Urinary bladder (tissue), 4 donors: Measurements from ENCODE around the gene S100A10. TPM values are rescaled to one million over a fixed set of nuclear protein-coding genes. Genes with fewer than 3 reads are reported as not detected.

Source experiments
- DNase-seq: peaks from one replicate; pipeline ENCODE4 v3.0.0-alpha.2; 2015; ENCODE audit errors: extremely low spot score
- H3K27ac ChIP-seq: one replicate; pipeline ENCODE4 v1.5.1; 2013; ENCODE audit warnings: low read depth, mild to moderate bottlenecking, moderate library complexity
- H3K36me3 ChIP-seq: one replicate; pipeline ENCODE4 v1.6.1; 2013; ENCODE audit warnings: mild to moderate bottlenecking, moderate library complexity; ENCODE audit not compliant: insufficient read depth
- H3K4me1 ChIP-seq: one replicate; pipeline ENCODE4 v1.6.1; 2013; ENCODE audit warnings: mild to moderate bottlenecking, moderate library complexity; ENCODE audit not compliant: insufficient read depth
- H3K4me3 ChIP-seq: one replicate; pipeline ENCODE4 v1.5.1; 2013; ENCODE audit warnings: low read depth, low read length
- WGBS: extraction: QIAGEN DNeasy Blood & Tissue Kit; methylation state at CpG from one replicate; pipeline ENCODE4 v1.1.7; 2013; 5-methylcytosine and 5-hydroxymethylcytosine counted together
- polyA plus RNA-seq: library from polyadenylated mRNA; stranded (reverse); fragments of 200-250 nt; gene quantifications from one replicate; pipeline ENCODE4 v1.2.3, GENCODE V29; 2013
- total RNA-seq: library from RNA; depleted of rRNA; stranded (reverse); fragments of >200 nt; gene quantifications from one replicate; pipeline ENCODE4 v1.2.3, GENCODE V29; 2014
- donor health status: healthy with polysubstance abuse.
- donor health status: healthy.

The S100A10 gene
- total and polyA plus RNA-seq, 2 donors = 116 to 246 TPM

DNA sequence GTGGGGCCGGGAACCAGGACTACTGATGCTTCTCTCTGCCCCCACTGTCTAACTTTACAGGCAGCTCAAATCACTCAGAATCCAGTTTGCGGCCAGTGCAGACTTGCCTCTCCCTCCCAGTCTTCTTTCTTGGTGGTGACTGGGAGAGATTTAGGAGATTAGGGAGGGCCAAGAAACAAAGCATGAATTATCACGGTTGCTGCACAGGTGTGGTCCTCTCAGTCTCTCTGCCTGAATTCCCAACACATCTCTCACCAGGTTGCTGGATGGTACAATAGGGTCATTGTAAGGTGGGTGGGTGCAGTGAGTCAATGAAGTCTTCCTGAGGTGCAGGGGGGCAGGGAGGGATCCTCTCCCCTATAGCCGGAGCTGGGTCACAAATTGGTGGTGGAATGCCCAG is 30.6 kb upstream of the S100A10 start:
- 74% methylated on average over 4 of the region's 4 CpGs for WGBS
- H3K4me3 ChIP-seq = no peak overlapping the region

DNA sequence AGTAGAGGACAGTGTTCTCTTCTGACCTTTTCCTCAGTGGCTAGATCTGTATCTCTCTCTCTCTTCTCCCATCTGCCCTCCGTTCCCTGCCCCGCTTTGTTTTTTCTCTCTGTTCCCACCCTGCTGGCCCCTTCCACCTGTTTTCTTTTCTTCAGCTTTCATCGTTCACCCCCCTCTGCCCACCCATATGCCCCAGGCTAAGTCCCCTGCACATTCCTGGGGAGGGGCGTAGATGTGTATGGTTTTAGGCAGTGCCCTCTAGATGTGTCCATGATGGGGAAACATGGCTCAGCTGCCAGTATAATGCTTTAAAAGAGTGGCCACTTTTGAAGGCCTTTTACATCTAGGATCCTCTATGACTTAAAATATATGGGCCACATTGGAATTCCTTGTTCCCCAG is 29.6 kb upstream of the S100A10 start:
- Histone ChIP-seq H3K27ac (no peak overlapping the region), H3K36me3 (no peaks in the 10 kb centered on the region), H3K4me3 (no peak overlapping the region), H3K4me1 (no peaks in the 10 kb centered on the region)
- no peak for DNase-seq
- 87% methylated on average over 4 of the region's 4 CpGs for WGBS

More for the DNA sequence above, 30.6 kb upstream of the S100A10 start:
- Histone ChIP-seq H3K36me3 (no peaks in the 10 kb centered on the region), H3K4me1 (no peaks in the 10 kb centered on the region), H3K27ac (no peak overlapping the region)
- DNase-seq = no peak

DNA sequence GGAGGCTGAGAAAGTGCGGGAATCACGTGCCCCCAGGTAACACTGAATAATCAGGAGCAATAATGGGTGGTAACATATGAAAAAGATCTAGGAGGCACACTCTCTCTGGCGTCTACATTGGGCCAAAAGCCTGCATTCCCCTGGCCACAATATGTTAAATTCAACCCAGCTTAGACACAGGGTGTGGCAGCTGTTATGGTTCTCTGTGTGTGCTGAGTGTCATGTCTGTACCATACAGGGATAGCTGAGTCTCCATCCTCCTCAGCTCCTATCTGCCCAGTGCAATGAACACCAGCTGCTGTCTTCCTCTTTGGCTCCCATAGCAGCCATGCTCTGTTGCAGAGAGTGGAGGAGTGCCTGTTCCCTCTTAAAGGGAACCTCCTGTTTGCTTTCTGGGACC is 28.8 kb upstream of the S100A10 start:
- no peak overlapping the region for H3K4me3 ChIP-seq
- DNase-seq = no peak
- 66% methylated on average over 3 of the region's 3 CpGs for WGBS
- H3K27ac ChIP-seq = no peak overlapping the region
- no peaks in the 10 kb centered on the region for H3K36me3 ChIP-seq
- no peaks in the 10 kb centered on the region for H3K4me1 ChIP-seq

DNA sequence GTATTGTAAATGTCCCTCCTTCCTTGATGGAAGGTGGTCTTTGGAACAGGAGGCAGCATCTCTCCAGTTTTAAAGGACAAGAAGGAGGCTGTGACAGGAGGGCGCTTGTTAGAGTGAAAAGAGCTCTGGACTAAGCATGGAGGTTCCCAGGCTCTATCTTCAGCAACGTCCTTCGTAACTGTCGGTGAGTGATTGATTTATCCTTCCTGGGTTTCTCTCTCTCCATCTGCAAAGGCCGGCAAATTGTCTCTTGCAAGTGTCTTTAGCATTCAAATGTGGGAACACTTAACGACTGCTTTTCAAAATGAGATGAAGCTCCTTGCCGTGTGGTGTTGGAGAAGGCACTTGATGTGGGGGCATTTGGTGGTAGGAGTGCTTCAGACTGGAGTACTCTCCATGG is 27.9 kb upstream of the S100A10 start:
- DNase-seq = no peak
- no peak overlapping the region for H3K4me3 ChIP-seq
- H3K4me1 ChIP-seq = no peaks in the 10 kb centered on the region
- no peak overlapping the region for H3K27ac ChIP-seq
- 81% methylated on average over 7 of the region's 7 CpGs for WGBS
- no peaks in the 10 kb centered on the region for H3K36me3 ChIP-seq

DNA sequence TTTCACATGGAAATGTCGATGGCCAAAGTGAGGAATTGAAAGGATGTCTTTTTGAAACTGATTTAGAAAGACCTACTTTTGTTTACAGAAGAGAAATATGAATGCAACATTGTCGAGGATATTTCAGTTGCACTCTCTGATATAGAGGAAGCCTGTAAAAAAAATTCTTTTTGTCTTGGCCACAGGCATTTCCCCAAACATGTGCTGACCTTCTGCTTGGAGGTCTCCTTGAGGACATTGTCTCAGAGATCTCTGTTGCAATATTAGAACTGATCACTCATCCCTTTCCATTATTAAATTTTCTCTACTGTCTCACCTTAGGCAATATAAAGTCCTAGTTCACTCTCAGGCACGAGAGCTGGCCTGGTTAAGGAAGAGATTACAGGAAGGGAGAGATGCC is 27.2 kb upstream of the S100A10 start:
- DNase-seq = no peak
- no peaks in the 10 kb centered on the region for H3K4me1 ChIP-seq
- no peak overlapping the region for H3K4me3 ChIP-seq
- H3K27ac ChIP-seq = no peak overlapping the region
- WGBS = 67% methylated on average over 3 of the region's 3 CpGs
- H3K36me3 ChIP-seq = no peaks in the 10 kb centered on the region

DNA sequence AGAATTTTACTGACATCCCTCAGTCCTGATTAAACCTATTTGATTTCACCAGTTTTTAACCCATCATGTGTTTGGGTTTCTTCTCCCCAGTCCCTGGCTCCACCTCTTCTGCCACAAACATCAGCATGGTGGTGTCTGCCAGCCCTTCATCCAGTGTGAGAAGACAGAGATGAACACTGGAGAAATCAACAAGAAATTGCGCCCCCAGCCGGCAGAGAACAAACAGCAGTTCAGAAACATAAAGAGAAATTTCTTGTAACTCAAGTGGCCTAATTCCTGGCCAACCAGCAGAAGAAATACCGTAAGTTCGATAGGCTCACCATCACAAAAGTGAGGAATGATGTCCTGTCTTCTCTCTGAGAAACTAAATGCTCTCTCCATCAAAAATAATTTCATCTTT is 24.9 kb upstream of the S100A10 start:
- no peak for DNase-seq
- Histone ChIP-seq H3K27ac (no peak overlapping the region), H3K4me1 (no peaks in the 10 kb centered on the region), H3K4me3 (no peak overlapping the region), H3K36me3 (no peaks in the 10 kb centered on the region)
- WGBS = 50% methylated on average over 4 of the region's 4 CpGs

DNA sequence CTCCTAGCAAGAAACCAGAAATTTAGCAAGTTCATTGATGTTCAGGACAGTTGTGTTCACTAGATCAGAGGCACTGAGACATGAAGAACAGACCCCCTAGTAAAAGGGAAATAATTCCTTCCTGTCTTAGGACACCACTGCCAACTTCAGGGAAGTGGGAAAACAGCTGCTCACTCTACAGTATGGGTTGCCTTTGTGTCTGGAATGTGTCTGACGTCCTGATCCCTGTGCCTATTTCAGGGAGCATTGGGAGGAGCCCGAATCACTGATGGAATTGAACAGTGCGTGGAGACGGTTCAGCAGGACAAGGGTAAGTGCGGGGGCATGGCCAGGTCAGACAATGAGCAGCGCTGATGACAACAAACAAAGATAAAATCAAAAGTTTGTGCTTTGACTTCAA is 22.1 kb upstream of the S100A10 start:
- 33% methylated on average over 6 of the region's 6 CpGs for WGBS
- Histone ChIP-seq H3K4me1 (no peaks in the 10 kb centered on the region), H3K27ac (no peak overlapping the region), H3K36me3 (no peaks in the 10 kb centered on the region), H3K4me3 (no peak overlapping the region)
- no peak for DNase-seq

DNA sequence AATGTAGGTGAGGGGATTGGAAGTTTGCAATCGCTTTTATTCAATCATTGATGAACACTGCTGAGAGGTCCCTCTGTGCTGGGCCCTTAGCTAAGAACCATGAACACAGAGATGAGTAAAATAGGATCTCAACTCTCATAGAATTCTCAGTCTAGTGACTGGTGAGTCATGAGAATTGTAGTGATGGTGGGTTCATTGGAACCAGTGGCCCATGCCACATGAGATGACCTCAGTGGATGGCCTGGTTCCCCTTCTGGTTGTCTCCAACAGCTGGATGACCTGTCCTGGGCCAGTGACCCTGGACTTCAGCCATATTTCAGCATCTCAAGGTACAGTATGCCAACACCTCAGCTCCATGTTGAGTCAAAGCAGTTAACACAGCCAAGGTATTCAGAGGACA is 21.3 kb upstream of the S100A10 start:
- no peak overlapping the region for H3K4me3 ChIP-seq
- WGBS = 93% methylated on average over 1 of the region's 1 CpG
- H3K4me1 ChIP-seq = no peaks in the 10 kb centered on the region
- DNase-seq = no peak
- H3K36me3 ChIP-seq = no peaks in the 10 kb centered on the region
- H3K27ac ChIP-seq = no peak overlapping the region

DNA sequence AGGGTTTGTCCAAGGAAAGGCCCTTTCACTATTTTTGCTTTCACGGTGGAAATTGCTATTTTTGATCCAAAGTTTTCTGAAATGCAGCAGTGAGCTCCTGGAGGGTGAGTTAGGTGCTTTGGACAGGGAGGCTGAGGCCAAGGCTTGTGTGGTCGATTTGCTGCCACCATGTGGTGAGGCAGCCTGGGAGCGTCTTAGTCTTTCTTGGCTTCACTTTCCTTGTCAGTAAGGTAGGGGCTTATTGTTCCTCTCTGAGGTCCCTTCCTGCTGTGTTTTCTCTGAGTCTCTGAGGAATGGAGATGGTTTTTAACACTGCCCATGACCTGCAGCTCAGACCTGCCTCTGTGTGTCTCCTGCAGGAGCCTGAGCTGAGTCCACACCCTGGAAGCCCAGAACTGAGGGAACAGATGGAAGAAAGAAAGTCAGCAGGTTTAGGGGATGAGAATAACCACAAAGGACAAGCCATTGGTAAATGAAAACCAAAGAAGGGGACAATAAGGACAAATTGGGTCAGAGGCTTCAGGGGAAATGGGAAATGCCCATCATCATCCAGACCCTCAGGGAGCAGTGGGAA is 20.1 kb upstream of the S100A10 start:
- DNase-seq = no peak
- no peak overlapping the region for H3K27ac ChIP-seq
- no peaks in the 10 kb centered on the region for H3K4me1 ChIP-seq

DNA sequence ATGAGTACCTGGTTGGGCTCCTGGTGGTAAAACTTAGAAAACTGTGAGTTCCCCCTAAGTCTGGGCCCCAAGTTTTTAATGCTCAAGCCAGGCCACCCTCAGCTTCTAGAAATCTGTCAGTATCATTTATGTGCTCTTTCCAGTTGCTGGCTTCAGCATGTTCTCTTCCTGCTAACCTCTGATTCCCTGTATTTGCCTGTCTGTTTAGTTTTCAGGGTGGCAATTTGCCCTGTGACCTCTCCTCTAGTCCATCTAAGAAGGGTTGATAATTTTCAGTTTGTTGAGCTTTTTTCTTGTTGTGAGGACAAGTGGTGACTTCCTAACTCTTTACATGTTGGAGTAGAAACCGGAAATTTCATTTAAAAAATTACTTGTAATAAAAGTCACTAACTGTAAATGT is 16.0 kb upstream of the S100A10 start:
- no peaks in the 10 kb centered on the region for H3K36me3 ChIP-seq
- H3K27ac ChIP-seq = no peak overlapping the region
- no peak for DNase-seq
- no peaks in the 10 kb centered on the region for H3K4me1 ChIP-seq
- H3K4me3 ChIP-seq = no peak overlapping the region
- 85% methylated on average over 1 of the region's 1 CpG for WGBS

More for the DNA sequence above, 20.1 kb upstream of the S100A10 start:
- WGBS = 18% methylated on average over 3 of the region's 3 CpGs
- Histone ChIP-seq H3K4me3 (no peak overlapping the region), H3K36me3 (no peaks in the 10 kb centered on the region)

DNA sequence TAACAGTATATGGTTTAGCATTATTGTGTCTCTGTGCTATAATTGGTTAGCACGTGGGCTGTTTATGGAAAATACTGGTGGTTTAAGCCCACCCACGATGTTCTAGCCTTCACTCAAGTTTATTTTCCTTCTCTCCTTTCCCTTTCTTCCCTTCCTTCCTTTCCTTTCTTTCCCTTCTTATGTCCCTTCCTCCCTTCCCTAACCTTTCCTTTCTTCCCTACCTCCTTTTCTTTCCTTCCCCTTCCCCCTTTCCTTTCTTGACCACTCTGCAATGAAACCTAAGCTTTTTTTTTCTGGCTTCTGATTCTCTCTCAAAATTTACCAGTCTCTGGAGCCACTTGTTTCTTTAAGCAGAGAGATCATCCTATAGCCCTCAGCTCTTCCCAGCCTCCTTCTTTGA is 13.4 kb upstream of the S100A10 start:
- H3K4me3 ChIP-seq = no peak overlapping the region
- H3K4me1 ChIP-seq = no peaks in the 10 kb centered on the region
- WGBS = 36% methylated on average over 2 of the region's 2 CpGs
- no peak overlapping the region for H3K27ac ChIP-seq
- no peak for DNase-seq
- no peaks in the 10 kb centered on the region for H3K36me3 ChIP-seq

DNA sequence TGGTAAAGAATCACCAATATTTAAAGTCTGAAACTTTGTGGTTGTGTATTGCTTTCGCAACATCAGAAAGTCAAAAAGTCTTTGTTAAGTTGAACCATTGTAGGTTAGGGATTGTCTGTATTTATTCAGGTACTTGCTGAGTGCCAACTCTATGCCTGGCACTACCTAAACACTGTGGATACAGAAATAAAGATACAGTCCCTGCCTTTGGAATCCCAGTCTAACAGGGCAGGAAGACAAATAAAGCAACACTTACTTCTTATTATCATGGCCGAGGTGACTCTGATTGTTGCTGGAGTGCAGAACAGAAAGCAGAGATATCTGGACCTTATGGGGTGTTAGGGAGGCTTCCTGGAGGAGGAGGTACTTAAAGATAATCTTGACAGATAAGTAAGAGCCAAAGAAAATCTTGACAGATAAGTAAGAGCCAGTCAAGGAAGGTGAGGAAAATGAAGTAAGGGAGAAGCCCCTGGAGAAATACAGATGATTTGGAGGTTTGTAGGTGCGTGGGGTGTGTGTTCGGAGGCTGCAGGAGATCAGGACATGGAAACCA is 11.8 kb upstream of the S100A10 start:
- no peak for DNase-seq
- Histone ChIP-seq H3K27ac (no peak overlapping the region), H3K36me3 (no peaks in the 10 kb centered on the region), H3K4me3 (no peak overlapping the region), H3K4me1 (no peaks in the 10 kb centered on the region)
- WGBS = 55% methylated on average over 4 of the region's 4 CpGs

DNA sequence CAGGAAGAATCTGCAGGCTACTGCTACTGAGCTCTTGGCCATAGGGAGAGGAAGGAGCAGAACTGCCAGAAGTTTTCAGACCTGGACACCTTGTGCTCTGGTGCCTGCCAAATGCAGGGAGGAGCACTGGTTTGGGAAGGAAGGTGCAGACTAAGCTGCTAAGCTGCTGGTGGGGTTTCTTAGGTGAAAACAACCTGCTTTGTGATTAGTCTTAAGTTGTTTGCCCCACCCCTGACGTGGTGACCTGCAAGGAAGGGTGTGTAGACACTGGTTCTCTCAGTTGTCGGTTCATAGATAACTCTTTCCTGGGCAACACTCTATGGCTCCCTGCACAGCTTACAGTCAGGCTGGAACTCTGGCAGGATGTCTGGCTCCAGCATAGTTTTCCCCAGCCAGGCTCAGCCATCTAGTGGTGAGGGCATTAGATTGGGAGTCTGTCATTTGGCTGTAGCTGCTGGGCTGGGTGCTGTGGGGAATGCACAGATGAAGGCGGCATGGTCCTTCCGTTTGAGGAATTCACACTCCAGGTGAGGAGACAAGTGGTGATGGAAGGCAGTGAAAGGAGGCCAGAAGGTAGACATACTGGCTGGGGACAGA is 10.3 kb upstream of the S100A10 start:
- WGBS = 68% methylated on average over 4 of the region's 4 CpGs
- Histone ChIP-seq H3K27ac (no peak overlapping the region), H3K4me1 (no peaks in the 10 kb centered on the region), H3K36me3 (no peaks in the 10 kb centered on the region), H3K4me3 (no peak overlapping the region)
- no peak for DNase-seq

DNA sequence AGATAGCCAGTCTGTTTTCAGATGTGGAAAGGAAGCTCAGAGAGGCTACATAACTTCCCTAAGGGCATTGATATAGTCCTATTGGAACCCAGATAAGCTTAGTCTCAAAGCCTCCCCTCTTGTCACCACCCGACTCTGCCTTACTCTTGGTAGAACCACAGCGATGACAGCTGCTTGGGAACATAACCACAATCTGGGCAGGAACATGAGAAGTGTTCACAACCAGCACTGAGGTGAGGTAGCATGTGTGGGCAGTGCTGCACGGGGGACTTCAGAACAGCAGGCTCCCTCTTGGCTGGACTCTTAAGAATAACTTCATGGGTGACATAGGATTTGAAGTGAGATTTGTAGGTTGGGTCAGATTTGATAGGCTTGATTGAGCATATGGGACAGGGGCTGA is 9.3 kb upstream of the S100A10 start:
- no peak overlapping the region for H3K4me3 ChIP-seq
- no peak for DNase-seq
- no peaks in the 10 kb centered on the region for H3K4me1 ChIP-seq
- 62% methylated on average over 3 of the region's 3 CpGs for WGBS
- H3K27ac ChIP-seq = no peak overlapping the region
- no peaks in the 10 kb centered on the region for H3K36me3 ChIP-seq
